ENCODE data around the gene ZNF485. TPM values are rescaled to one million over a fixed set of nuclear protein-coding genes. Genes with fewer than 3 reads are reported as not detected.
A peak's percentile ranks its signal among the peaks of the same experiment; 100 is the strongest.
"Not testable (repeated sequence)": the region's sequence is repeated elsewhere in the genome, so short reads cannot be mapped to it uniquely, and the experiment has no call there.

The ZNF485 gene
- polyA plus RNA-seq, 12 donors, result 2.6 to 4.8 (median 3.7) TPM; not detected in 2

- DNase-seq, result no peak
Measured at GRCh38 chr10:43599333-43599732, 6.9 kb upstream of the ZNF485 start.

GRCh38 chr10:43601576-43601975 lies 4.7 kb upstream of the ZNF485 start:
- not testable (repeated sequence) for DNase-seq

- DNase-seq, result no peak
Measured at GRCh38 chr10:43605850-43606322, 352 bp upstream of the ZNF485 start.

GRCh38 chr10:43607199-43607573 lies 948 bp downstream of the ZNF485 start:
- DNase-seq, result no peak

- no peak for DNase-seq
Measured at GRCh38 chr10:43610636-43611035, 4.4 kb downstream of the ZNF485 start.

GRCh38 chr10:43616697-43617370 lies 10.6 kb downstream of the ZNF485 start:
- no peak for DNase-seq

- no peak for DNase-seq
Measured at GRCh38 chr10:43619368-43619767, 13.1 kb downstream of the ZNF485 start.

- DNase-seq, result no peak
Measured at GRCh38 chr10:43622038-43622437, 15.8 kb downstream of the ZNF485 start.

- no peak for DNase-seq
Measured at GRCh38 chr10:43623351-43623750, 17.1 kb downstream of the ZNF485 start.

- DNase-seq, result no peak
Measured at GRCh38 chr10:43627942-43628341, 21.7 kb downstream of the ZNF485 start.

GRCh38 chr10:43628956-43629355 lies 22.7 kb downstream of the ZNF485 start:
- no peak for DNase-seq

- DNase-seq, result not testable (repeated sequence)
Measured at GRCh38 chr10:43635816-43636215, 29.6 kb downstream of the ZNF485 start.

- no peak for DNase-seq
Measured at GRCh38 chr10:43640603-43641002, 34.4 kb downstream of the ZNF485 start.

GRCh38 chr10:43644252-43644651 lies 38.0 kb downstream of the ZNF485 start:
- DNase-seq, result no peak

- no peak for DNase-seq
Measured at GRCh38 chr10:43645866-43646265, 39.6 kb downstream of the ZNF485 start.

GRCh38 chr10:43647576-43647975 lies 41.3 kb downstream of the ZNF485 start:
- no peak for DNase-seq

- no peak for DNase-seq
Measured at GRCh38 chr10:43648095-43648397, 41.8 kb downstream of the ZNF485 start.

- DNase-seq, result peak; percentile 88
Measured at GRCh38 chr10:43648398-43649184, 42.4 kb downstream of the ZNF485 start, which contains the start of gene ZNF32. TSS of gene ZNF32 (minus strand) at chr10:43648881. CDS start at chr10:43646133, 2,748 bp downstream.

GRCh38 chr10:43649185-43649523 lies 42.9 kb downstream of the ZNF485 start:
- no peak for DNase-seq

- DNase-seq, result no peak
Measured at GRCh38 chr10:43653746-43654145, 47.5 kb downstream of the ZNF485 start.

GRCh38 chr10:43655311-43655710 lies 49.1 kb downstream of the ZNF485 start:
- DNase-seq, result no peak

- no peak for DNase-seq
Measured at GRCh38 chr10:43658227-43658626, 52.0 kb downstream of the ZNF485 start.

- no peak for DNase-seq
Measured at GRCh38 chr10:43665054-43665453, 58.8 kb downstream of the ZNF485 start.

GRCh38 chr10:43666552-43666951 lies 60.3 kb downstream of the ZNF485 start:
- no peak for DNase-seq
